ENCODE measurements around the gene RECK.
"Not testable (repeated sequence)": the region's sequence is repeated elsewhere in the genome, so short reads cannot be mapped to it uniquely, and the experiment has no call there.

The RECK gene, protein sequence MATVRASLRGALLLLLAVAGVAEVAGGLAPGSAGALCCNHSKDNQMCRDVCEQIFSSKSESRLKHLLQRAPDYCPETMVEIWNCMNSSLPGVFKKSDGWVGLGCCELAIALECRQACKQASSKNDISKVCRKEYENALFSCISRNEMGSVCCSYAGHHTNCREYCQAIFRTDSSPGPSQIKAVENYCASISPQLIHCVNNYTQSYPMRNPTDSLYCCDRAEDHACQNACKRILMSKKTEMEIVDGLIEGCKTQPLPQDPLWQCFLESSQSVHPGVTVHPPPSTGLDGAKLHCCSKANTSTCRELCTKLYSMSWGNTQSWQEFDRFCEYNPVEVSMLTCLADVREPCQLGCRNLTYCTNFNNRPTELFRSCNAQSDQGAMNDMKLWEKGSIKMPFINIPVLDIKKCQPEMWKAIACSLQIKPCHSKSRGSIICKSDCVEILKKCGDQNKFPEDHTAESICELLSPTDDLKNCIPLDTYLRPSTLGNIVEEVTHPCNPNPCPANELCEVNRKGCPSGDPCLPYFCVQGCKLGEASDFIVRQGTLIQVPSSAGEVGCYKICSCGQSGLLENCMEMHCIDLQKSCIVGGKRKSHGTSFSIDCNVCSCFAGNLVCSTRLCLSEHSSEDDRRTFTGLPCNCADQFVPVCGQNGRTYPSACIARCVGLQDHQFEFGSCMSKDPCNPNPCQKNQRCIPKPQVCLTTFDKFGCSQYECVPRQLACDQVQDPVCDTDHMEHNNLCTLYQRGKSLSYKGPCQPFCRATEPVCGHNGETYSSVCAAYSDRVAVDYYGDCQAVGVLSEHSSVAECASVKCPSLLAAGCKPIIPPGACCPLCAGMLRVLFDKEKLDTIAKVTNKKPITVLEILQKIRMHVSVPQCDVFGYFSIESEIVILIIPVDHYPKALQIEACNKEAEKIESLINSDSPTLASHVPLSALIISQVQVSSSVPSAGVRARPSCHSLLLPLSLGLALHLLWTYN

DNA sequence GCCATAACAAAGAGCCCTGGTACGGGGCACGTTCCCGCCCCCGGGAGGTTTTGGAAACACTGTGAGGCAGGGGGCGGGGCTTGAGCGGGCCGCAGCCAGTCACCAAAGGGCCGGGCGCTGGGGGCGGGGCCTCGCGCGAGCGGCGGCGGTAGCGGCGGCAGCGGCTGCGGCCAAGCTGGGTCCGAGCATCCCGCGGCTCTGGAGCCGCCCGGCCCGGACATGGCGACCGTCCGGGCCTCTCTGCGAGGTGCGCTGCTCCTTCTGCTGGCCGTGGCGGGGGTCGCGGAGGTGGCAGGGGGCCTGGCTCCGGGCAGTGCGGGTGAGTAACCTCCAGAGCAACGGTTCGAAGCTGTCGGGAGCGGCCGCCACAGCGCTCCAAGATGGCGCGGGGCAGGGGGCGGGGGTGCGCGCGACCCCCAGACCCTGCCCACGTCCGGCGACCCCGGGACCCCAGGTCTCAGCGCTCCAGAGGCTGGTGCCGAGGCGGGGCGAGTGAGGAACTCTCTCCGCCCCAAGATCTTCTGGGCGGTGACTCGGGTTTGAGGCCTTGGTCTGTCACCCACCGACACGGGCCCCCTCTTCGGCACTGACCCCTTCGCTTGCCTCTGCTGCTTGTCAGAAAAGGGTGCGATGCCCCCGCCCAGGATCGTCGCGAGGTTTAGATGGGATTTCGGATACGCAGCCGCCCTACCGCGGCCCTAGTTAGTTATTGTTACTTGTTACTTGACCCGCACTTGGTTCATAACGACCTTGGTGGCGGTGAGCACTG, at the start of gene RECK:
RECK (plus strand) TSS at position 134 of the 769 bp plus-strand sequence; CDS start at position 220, 86 bp downstream.
- DNase-seq (ENCODE audit: low read depth): peak; percentile 58

DNA sequence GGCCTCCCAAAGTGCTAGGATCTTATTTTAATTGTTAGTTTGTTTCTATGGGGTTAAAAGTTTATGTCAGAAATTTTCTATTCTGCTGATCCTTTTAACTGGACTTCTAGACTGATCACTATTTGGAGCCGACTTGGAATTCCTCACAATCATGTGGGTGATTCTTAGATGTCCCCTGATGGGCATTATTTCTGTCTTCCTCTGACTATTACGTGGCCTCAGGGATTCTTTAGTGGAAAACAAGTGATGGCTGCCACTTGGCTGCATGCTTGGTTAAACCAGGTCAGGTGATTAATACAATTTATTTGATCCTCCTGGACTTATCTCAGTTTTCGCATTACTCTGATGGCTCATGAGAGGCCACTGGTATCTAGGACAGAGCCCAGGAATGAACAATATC, 46.6 kb upstream of the RECK start:
- DNase-seq (ENCODE audit: low read depth): no peak

DNA sequence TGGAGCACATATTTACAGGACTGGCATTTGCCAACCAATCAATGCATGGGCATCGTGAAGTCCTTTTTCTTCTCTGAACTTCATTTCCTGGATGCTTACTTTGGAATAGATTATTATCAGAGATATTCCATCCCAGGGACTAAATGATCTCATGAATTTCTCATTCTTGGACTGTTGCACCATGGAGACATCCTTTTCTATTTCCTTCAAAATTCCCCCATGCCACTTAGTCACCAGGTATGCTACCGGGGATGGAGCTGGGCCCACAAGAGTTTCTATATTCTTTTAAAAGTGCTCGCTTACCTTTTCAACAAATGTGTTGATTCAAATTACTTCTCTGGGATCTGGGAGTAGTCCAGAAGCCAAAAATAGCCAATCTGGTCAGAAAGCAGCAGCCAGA, 43.6 kb upstream of the RECK start:
- not testable (repeated sequence) for DNase-seq (ENCODE audit: low read depth)

DNA sequence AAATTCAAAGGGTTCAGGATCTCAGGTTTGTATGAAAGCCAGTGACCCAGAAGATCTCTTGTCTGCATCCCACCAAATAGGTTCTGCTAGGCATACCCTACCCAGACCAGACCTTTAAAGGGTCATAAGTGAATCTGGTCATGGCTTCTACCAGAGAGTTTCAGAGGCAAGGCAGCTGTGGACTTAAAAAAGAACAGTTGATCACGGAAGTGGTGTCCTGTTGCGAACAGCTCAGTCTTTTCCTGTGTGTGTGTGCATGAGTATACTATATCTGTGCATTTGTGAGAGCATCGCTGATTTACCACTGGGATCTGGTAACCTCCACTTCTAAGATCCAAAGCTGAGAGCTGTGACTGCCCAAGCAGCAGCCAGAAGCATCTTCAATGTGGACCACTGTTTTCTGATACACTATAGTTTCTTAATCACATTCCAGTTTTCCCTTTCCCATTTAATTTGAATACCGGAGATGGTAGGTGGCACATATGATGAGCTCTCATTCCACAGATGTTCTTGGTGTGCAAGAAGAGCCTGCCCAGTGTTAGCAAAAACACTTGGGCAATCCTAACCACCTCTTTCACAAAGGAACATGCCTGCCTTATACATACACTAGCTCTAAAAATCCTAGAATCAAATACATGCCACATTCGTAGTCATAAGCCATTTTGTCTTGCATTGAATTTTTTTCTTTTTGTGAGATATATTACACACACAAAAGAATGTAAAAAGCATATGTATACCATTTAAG, 42.6 kb upstream of the RECK start:
- DNase-seq (ENCODE audit: low read depth): peak; percentile 57

DNA sequence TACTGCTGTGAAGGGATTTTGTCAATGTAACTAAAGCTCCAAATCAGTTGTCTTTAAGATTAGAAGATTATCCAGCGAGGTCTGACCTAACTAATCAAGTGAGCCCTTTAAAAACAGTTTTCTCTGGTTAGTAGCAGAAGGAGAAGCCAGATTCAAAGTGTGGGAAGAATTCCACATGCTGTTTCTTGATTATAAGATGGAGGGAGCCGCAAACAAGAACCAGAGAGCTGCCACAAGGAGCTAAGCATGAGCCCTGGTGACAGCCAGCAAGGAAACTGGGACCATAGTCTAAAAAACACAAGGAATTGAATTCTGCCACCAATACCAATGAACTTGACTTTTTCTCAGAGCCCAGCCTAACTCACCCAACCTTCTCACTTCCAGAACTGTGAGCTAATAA, 41.8 kb upstream of the RECK start:
- DNase-seq (ENCODE audit: low read depth): no peak

DNA sequence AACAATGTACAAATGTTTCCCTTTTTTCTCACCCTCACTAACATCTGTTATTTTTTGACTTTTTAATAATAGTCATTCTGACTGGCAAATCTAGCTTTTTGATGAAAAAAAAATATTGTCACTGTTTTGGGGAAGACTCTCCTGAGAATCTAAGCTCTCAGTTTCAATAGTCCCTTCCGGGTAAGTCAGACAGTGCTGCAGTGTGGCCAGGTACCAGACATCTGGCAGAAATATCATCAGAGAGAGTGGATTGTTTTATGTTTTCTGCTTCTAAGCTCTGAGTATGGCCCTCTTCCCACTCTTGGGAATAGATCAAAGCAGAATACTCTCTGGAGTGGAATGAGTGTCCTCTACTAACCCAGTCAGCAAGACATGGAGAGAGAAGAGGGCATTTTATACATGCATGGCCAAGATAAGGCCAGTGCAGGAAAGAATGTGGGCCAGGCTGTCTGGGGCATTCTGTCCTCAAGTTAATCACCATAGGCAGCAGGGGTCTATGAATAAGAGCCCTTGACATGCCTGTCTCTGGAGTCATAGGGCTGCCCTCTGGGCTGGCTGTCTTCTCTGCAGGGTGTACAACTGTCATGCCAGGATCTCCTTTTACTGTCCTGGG, 40.2 kb upstream of the RECK start:
- peak; percentile 79 for DNase-seq (ENCODE audit: low read depth)

DNA sequence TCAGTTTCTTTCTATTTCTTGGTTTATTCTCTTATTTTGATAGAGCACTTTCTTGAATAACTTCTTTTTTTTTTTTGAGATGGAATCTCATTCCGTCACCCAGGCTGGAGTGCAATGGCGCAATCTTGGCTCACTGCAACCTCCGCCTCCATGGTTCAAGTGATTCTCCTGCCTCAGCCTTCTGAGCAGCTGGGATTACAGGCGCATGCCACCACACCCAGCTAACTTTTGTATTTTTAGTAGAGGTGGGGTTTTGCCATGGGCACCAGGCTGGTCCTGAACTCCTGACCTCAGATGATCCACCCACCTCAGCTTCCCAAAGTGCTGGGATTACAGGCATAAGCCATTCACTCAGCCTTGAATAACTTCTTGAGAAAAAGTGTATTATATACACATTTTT, 39.7 kb upstream of the RECK start:
- not testable (repeated sequence) for DNase-seq (ENCODE audit: low read depth)

DNA sequence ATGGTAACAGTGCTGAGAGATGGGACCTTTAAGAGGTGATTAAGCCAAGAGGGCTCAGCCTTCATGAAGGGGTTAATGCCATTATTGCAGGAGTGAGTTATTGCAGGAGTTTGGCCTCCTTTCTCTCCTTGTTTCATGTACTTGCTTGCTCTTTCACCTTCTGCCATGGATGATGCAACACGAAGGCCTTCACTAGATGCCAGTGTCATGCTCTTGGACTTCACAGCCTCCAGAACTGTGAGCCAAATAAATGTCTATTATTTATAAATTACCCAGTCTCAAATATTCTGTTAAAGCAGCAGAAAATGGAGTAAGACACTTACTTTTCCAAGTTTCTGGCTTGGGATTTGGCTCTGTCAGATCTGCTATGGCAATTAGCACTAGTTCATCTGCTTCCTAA, 38.4 kb upstream of the RECK start:
- no peak for DNase-seq (ENCODE audit: low read depth)

DNA sequence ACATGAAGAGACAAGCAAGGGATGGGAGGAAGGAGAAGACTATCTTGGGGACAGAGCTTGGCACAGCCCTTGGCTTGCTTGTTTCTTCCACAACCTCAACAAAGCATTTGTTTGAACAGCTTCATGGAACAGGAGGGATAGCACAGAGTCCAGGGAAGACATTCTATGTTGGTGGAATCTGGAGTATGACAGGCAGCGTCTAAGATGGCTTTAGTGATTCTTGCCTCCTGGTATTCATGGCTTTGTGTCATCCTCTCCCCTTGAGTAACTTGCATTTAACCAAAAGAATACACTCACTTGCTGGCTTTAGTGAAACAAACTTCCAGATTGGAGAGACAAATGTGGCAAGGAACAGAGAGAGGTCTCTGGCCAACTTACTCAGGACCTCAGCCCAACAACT, 30.8 kb upstream of the RECK start:
- DNase-seq (ENCODE audit: low read depth): no peak

DNA sequence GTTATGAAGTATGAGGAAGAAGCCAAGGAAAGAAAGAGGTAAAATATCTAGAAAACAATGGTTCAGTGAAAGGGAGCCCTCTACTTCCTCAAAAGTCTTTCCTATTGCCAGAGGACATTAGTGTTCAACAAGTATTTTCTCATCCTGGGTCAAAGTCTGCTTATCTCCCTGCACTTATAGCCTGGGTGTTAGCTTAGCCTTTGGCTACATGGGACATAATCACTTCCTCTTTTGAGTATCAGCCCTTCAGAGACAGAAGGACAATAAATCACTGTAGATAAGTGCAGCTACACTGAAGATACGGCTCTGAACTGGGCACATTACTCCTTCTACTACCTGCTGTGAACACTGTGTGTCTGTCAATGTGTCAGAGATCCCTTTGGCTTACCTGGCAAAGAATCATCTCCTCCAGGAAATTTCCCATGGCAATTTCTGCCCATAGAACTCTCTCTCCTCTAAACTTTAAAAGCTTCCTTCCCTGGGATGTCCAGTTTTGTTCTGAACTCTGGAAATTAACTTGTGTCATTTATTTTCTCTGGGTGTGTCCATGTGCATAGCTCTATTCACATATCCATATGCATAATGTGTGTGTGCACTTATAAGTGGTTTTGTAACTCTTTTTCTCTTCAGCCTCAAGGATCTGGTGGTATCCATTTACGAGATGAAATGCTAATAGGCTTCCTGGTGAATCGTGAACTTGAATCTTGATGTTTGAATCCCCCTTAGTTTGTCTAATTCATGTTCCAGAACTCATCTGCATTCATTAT, 30.0 kb upstream of the RECK start:
- no peak for DNase-seq (ENCODE audit: low read depth)

DNA sequence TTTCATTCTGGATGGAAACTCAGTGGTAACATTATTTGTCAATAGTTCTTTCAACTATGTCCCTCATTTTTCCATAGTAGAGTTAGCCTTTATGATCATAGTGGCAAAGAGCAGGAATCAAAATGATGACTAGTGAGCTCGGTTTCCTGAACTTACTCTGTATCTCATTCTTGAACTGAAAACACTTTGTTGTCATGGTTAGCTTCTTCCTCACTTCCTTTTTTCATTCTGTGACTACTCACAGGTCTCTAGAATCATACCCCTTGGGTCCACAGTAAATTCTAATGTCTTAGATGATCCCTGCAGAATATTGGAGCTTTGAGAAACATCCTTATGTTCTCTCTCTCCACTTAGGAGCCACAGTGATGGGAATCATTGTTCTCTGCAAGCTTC, 29.4 kb upstream of the RECK start:
- no peak for DNase-seq (ENCODE audit: low read depth)

DNA sequence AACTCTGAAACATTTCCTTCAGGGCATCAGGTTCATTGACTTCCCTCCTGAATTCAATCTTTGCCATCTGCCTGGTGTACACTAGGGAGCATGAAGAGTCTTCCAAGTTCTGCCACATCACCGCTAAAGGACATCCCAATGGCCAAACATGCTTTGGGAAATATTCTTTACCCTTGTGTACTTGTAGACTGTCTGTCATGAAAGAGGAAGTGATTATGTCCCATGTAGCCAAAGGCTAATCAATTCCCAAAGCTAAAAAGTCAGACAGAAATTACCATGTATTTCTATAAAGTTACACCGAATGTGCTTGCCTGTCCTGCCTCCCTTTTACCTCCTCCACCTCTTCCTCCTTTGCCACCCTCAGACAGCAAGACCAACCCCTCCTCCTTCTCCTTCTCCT, 28.9 kb upstream of the RECK start:
- no peak for DNase-seq (ENCODE audit: low read depth)

DNA sequence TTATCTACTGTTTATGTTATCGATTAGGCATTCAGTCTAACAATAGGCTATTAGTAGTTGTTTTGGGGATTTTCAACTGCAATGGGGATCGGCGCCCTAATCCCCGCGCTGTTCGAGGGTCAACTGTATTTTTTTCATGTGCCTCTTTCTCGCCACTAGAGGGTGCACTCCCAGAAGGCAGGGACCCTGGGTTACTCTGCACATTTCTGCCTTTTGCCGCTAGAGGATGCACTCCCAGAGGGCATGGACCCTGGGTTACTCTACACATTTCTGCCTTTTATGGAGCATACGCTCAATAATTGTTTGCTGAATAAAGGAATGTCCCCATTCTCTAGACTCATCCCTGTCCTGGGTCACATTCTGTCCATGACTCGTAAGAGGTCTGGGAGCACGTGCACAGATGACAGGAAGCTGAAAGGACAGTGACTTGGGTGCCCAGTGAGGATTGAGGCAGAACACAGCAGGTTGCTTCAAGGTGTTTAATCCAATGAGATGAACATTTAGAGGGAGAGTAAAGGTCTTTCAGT, 27.9 kb upstream of the RECK start:
- DNase-seq (ENCODE audit: low read depth): peak; percentile 52

DNA sequence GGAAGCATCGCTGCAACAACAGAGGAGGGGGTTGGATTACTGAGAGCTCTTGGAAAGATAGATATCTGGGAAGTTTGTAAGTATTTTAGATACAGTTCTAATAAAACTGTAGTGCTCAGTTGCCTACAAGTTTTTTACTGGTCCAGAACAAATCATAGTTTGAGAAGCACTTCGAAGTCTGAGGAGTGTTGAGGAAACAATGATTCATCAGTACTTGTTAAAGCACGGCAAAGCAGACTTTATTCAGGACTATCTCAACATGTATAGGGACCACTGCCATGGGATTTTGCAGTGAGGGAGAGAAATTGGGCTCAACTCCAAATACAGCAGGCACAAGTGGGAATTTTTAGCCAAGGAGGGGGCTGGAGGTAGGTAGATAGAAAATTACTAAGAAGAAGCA, 25.3 kb upstream of the RECK start:
- no peak for DNase-seq (ENCODE audit: low read depth)

DNA sequence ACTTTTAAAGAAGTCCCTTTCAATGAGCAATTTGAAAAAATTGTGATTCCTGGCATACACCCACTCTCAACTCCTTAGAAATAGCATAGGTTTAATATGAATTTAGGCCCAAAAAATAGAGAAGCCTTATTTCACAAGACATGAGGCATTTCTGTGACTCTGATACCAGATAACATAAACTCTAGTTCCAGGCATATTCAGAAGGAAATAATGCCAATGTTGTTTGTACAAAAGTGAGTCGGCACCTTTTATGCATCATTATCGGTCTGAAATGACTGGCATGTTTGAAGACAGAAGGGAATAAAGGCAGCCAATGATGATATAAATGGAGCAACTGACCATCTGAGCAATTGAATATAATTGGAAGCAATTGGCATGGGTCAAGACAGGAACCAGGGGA, 19.4 kb upstream of the RECK start:
- no peak for DNase-seq (ENCODE audit: low read depth)

DNA sequence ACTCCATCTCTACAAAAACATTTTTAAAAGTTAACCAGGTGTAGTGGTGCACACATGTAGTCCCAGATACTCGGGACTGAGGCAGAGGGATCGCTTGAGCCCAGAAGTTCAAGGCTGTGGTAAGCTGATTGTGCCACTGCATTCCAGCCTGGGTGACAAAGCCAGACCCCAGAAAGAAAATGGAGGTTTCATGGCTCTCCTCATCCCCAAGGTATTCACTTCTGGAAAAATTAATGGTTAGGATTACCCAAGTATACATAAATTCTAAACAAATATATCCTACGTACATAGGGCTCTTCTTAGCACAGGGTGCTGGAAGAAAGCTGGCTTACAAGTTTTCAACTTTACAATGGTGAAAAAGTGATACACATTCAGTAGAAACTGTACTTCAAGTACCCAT, 18.6 kb upstream of the RECK start:
- DNase-seq (ENCODE audit: low read depth): no peak

DNA sequence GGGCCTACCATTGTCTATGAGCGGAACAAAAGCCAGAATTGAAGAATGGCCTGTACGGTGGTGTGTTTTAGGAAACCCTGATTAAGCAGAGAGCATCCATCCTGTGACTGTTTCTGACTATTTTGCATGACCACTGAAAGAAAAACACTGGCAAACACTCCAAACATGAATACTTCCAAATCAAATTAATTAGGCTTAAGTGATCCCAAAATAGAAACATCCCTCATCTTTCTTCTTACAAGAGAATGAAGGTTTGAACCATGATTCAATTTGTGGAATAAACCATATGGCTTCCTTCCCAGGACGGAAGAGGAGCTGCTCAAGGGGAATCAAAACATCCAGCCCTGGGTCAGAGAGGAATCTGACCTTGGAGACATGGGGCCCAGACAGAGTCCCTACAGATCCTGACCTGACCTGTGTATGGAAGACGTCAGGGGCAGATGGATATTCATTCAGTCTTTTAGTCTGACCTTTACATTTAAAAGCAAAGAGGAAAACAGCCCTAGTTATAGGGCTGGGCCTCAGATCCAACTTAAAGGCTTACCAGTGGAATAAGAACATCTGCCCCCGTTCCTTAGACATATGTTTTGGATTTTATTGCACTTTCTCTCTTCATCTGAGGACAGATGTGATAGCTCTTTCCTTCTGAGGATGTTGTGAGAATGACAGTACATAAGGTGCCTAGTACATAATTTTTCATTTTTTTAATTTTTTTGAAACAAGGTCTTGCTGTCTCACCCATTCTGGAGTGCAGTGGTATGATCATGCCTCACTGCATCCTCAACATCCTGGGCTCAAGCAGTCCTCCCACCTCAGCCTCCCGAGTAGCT, 17.6 kb upstream of the RECK start:
- DNase-seq (ENCODE audit: low read depth): no peak

DNA sequence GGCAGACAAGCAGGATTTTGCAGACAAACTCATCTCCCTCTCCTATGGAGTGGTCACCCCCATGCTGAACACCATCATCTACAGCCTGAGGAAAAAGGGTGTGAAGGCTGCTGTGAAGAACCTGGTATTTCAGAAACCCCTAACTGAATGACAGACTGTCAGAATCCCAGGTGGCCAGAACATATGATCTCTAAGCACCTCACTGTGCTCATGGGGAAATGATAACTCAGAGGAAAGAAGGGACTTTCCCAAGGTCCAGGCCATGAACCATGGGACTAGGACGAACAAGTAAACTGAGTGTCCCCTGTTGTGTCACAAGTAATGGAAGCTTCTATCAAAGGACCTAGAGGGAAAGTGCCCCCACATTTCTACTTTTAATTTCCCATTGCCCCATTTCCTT, 14.7 kb upstream of the RECK start:
- no peak for DNase-seq (ENCODE audit: low read depth)
